ENCODE data around the gene ATRNL1. TPM values are rescaled to one million over a fixed set of nuclear protein-coding genes. Genes with fewer than 3 reads are reported as not detected.

The ATRNL1 gene
- total and polyA plus RNA-seq, 10 donors: 0.29 to 6.3 (median 2.2) TPM

DNA sequence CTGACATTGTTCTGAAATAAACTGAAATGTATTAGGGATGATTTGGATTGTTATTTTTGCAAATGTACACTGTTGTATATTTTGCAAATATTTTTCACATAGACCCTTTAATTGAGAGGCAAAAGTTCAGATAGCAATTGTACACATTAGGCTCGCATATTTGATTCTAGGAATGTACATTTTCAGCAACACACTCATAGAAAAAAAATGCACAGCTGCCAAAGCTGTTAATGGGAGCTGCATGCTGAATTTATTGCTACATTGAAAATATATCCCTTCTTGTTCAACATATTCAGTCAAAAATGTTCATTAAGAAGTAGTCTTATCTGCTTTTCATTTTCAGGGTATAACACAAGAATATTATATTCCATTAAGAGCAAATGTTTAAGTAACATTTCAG is 512.9 kb downstream of the ATRNL1 start:
- WGBS, 5 donors: 50 to 79% (median 59%) methylated on average over 1 of the region's 1 CpG
- no peaks in the 10 kb centered on the region for H3K36me3 ChIP-seq
- no peak overlapping the region for H3K27ac ChIP-seq
- H3K27me3 ChIP-seq (replicated peaks in 1 of 7): no peaks in the 10 kb centered on the region
- DNase-seq: no peak
- H3K9me3 ChIP-seq: no peaks in the 10 kb centered on the region
- no peaks in the 10 kb centered on the region for H3K4me1 ChIP-seq
- intact Hi-C loops (cut with DNase I; ENCODE audit: low total_unique reads): no loop called here
- H3K4me3 ChIP-seq: no peak overlapping the region
- TF ChIP-seq POLR2AphosphoS5 (IDR thresholded peaks at IDR 0.05): no peak
- TF ChIP-seq POLR2A (IDR thresholded peaks at IDR 0.05): no peak
- TF ChIP-seq, protein P1, sequence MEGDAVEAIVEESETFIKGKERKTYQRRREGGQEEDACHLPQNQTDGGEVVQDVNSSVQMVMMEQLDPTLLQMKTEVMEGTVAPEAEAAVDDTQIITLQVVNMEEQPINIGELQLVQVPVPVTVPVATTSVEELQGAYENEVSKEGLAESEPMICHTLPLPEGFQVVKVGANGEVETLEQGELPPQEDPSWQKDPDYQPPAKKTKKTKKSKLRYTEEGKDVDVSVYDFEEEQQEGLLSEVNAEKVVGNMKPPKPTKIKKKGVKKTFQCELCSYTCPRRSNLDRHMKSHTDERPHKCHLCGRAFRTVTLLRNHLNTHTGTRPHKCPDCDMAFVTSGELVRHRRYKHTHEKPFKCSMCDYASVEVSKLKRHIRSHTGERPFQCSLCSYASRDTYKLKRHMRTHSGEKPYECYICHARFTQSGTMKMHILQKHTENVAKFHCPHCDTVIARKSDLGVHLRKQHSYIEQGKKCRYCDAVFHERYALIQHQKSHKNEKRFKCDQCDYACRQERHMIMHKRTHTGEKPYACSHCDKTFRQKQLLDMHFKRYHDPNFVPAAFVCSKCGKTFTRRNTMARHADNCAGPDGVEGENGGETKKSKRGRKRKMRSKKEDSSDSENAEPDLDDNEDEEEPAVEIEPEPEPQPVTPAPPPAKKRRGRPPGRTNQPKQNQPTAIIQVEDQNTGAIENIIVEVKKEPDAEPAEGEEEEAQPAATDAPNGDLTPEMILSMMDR (IDR thresholded peaks at IDR 0.05 in 8 of 11, conservative IDR thresholded peaks at IDR 0.05 in 3 of 11): no peak

DNA sequence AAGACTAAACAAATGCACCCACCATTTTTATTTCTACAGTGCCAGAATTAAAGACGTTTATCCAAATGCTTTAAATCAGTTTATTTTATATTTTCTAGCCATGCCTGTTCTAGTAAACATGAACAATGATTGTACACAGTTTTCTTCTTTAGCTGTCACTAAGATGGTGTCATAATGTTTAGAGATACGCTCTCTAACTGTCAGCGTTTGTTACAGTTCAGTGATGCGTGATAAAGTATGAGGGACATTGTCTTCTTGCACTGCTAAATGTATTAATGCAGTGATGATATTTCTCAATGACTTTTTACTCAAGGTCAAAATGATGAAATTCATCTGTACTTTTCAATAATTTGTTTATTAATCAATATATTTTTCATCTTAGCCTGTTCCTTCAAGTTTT is 513.6 kb downstream of the ATRNL1 start:
- 67 to 73% (median 70%) methylated on average over 4 of the region's 4 CpGs for WGBS, 5 donors
- no peaks in the 10 kb centered on the region for H3K36me3 ChIP-seq
- no peaks in the 10 kb centered on the region for H3K27me3 ChIP-seq (replicated peaks in 1 of 7)
- H3K4me1 ChIP-seq: no peaks in the 10 kb centered on the region
- no peak for TF ChIP-seq POLR2AphosphoS5 (IDR thresholded peaks at IDR 0.05)
- intact Hi-C loops (cut with DNase I; ENCODE audit: low total_unique reads): no loop called here
- DNase-seq: no peak
- H3K9me3 ChIP-seq: no peaks in the 10 kb centered on the region
- no peak overlapping the region for H3K4me3 ChIP-seq
- H3K27ac ChIP-seq: no peak overlapping the region

DNA sequence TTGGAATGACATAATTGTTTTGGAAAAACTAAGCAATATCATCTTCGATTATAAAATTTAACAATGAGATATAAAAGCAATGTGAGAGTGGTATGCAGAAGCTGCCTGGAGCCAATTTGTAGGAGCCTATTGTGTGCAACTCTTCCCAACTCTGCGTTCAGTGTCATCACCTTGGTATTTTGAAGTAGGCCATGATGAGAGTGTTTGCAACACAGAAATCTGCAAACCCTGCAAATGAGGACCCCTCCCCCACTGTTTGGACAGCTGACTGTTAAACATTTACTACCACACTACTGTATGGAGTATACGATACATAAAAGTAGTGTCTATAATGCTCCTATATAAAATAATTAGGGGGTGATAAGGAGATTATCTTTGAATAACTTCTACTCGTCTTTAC is 531.3 kb downstream of the ATRNL1 start:
- Histone ChIP-seq H3K27me3 (replicated peaks in 1 of 7) (no peaks in the 10 kb centered on the region), H3K9me3 (peaks cover 0 to 13% (median 5%) of the 10 kb centered on the region in 8 donors), H3K27ac (no peak overlapping the region), H3K4me1 (no peaks in the 10 kb centered on the region), H3K4me3 (no peak overlapping the region), H3K36me3 (no peaks in the 10 kb centered on the region)
- no peak for TF ChIP-seq POLR2A (IDR thresholded peaks at IDR 0.05)
- TF ChIP-seq, protein P1 (IDR thresholded peaks at IDR 0.05 in 8 of 11, conservative IDR thresholded peaks at IDR 0.05 in 3 of 11): no peak
- TF ChIP-seq POLR2AphosphoS5 (IDR thresholded peaks at IDR 0.05): no peak
- 82 to 90% (median 85%) methylated on average over 4 of the region's 4 CpGs for WGBS, 5 donors
- intact Hi-C loops (cut with DNase I; ENCODE audit: low total_unique reads): no loop called here
- no peak for DNase-seq

DNA sequence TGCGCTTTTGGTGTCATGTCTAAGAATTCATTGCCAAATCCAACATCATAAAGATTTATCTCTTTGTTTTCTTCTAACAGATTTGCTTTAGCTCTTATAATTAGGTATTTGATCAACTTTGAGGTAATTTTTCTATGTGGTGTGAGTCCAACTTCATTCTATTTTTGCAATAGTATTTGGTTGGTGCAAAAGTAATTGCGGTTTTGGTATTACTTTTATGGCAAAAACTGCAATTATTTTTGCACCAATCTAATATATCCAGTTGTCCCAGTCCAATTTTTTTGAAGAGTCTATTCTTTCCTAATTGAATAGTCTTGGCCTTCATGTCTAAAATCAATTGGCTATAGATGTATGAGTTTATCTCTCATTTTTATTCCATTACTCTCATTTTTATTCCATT is 535.5 kb downstream of the ATRNL1 start:
- WGBS, 5 donors: 40 to 75% (median 70%) methylated on average over 2 of the region's 2 CpGs
- intact Hi-C loops (cut with DNase I; ENCODE audit: low total_unique reads): no loop called here

More for the DNA sequence above, 535.5 kb downstream of the ATRNL1 start:
- DNase-seq: no peak
- TF ChIP-seq, protein P1 (IDR thresholded peaks at IDR 0.05 in 8 of 11, conservative IDR thresholded peaks at IDR 0.05 in 3 of 11): no peak
- TF ChIP-seq POLR2AphosphoS5 (IDR thresholded peaks at IDR 0.05) (no peak), POLR2A (IDR thresholded peaks at IDR 0.05) (no peak)
- no peaks in the 10 kb centered on the region for H3K9me3 ChIP-seq
- H3K27ac ChIP-seq: no peak overlapping the region
- no peaks in the 10 kb centered on the region for H3K27me3 ChIP-seq (replicated peaks in 1 of 7)
- H3K4me3 ChIP-seq: no peak overlapping the region
- H3K4me1 ChIP-seq: no peaks in the 10 kb centered on the region
- H3K36me3 ChIP-seq: no peaks in the 10 kb centered on the region
